DND-41 (cell line): ENCODE measurements around the gene SLC12A7.
A peak's percentile ranks its signal among the peaks of the same experiment; 100 is the strongest.

Source experiments
- ATAC-seq: fragments of 200-7000 bp; cut with Tn5 transposase; 3 replicates; pipeline ENCODE4 v1.9.1; 2021; ENCODE audit warnings: low read depth; ENCODE audit not compliant: insufficient read depth
- DNase-seq: peaks from one replicate; pipeline ENCODE4 v3.0.0-alpha.2; 2020
- H2AFZ ChIP-seq: 2 replicates; pipeline ENCODE4 v1.6.0; 2012; ENCODE audit warnings: low read depth, low read length
- H3K27ac ChIP-seq: 2 replicates; pipeline ENCODE4 v1.5.1; 2012; ENCODE audit warnings: low read length, inconsistent platforms
- H3K27me3 ChIP-seq: fragments of 200-600 bp; sonication (generic); 2 replicates; pipeline ENCODE4 v1.6.0; 2012; ENCODE audit warnings: low read length, mild to moderate bottlenecking, inconsistent platforms; ENCODE audit not compliant: insufficient read depth, poor library complexity
- H3K36me3 ChIP-seq: 2 replicates; pipeline ENCODE4 v1.5.1; 2012; ENCODE audit warnings: low read length, inconsistent platforms; ENCODE audit not compliant: insufficient read depth
- H3K4me1 ChIP-seq: 2 replicates; pipeline ENCODE4 v1.5.1; 2012; ENCODE audit warnings: mild to moderate bottlenecking, low read length; ENCODE audit not compliant: insufficient read depth
- H3K4me2 ChIP-seq: 2 replicates; pipeline ENCODE4 v1.6.0; 2012; ENCODE audit warnings: mild to moderate bottlenecking, moderate library complexity, low read length, inconsistent platforms; ENCODE audit not compliant: insufficient read depth
- H3K4me3 ChIP-seq, 2 experiments: fragments of 200-600 bp in 1 of 2; shearing (Covaris generic) in 1 of 2; 2 replicates each; pipeline ENCODE4 v1.5.1; 2012 to 2016; ENCODE audit warnings: inconsistent platforms in 2 of 2, low read length in 2 of 2, mild to moderate bottlenecking in 2 of 2, low read depth in 1 of 2, moderate library complexity in 1 of 2
- H3K79me2 ChIP-seq: 2 replicates; pipeline ENCODE4 v1.6.0; 2012; ENCODE audit warnings: low read length, inconsistent platforms; ENCODE audit not compliant: insufficient read depth
- H3K9ac ChIP-seq: 2 replicates; pipeline ENCODE4 v1.6.0; 2012; ENCODE audit warnings: low read depth, mild to moderate bottlenecking, inconsistent platforms, low read length, moderate library complexity
- H3K9me3 ChIP-seq: 2 replicates; pipeline ENCODE4 v1.5.1; 2012; ENCODE audit warnings: low read length, moderate library complexity, mild to moderate bottlenecking, inconsistent platforms; ENCODE audit not compliant: insufficient read depth, severe bottlenecking
- H4K20me1 ChIP-seq: 2 replicates; pipeline ENCODE4 v1.6.0; 2012; ENCODE audit warnings: low read length; ENCODE audit not compliant: insufficient read depth
- CTCF ChIP-seq: IDR thresholded peaks from 2 replicates; pipeline ENCODE4 v1.5.1; 2012; ENCODE audit warnings: borderline replicate concordance, low read length, moderate library complexity, mild to moderate bottlenecking; ENCODE audit not compliant: poor library complexity, severe bottlenecking; ENCODE audit errors: extremely low read depth
- EZH2 ChIP-seq: IDR thresholded peaks from 3 replicates; pipeline ENCODE4 v1.6.1; 2012; ENCODE audit warnings: borderline replicate concordance, low read depth, mild to moderate bottlenecking, moderate library complexity, low read length, inconsistent platforms; ENCODE audit not compliant: severe bottlenecking

The SLC12A7 gene

GRCh38 chr5:1010641-1011046 is 101.2 kb downstream of the SLC12A7 start:
- no peak overlapping the region for H2AFZ ChIP-seq

GRCh38 chr5:1010181-1010510 is 101.7 kb downstream of the SLC12A7 start:
- Histone ChIP-seq H3K4me1 (peaks cover 34% of the 10 kb centered on the region), H3K79me2 (peaks cover 38% of the 10 kb centered on the region), H3K4me2 (peak overlapping the region; percentile 90), H3K4me3 (peak overlapping the region in 1 of 2 experiments; percentile 70; a peak in 2 of 4 replicates), H3K9ac (peak overlapping the region; percentile 62), H4K20me1 (peaks cover 58% of the 10 kb centered on the region), H3K36me3 (peaks cover 47% of the 10 kb centered on the region), H3K27me3 (peaks cover 17% of the 10 kb centered on the region), H3K27ac (peak overlapping the region; percentile 16; the same call in 1 of the 2 replicates), H2AFZ (no peak overlapping the region), H3K9me3 (no peaks in the 10 kb centered on the region)
- no peak for DNase-seq
- no peak for ATAC-seq
- TF ChIP-seq EZH2 (no peak), CTCF (peak; percentile 45)

More at GRCh38 chr5:1010641-1011046, 101.2 kb downstream of the SLC12A7 start:
- ATAC-seq: no peak
- peaks cover 12% of the 10 kb centered on the region for H3K27me3 ChIP-seq
- peaks cover 38% of the 10 kb centered on the region for H3K79me2 ChIP-seq
- TF ChIP-seq EZH2 (no peak), CTCF (no peak)
- H3K4me1 ChIP-seq: peaks cover 32% of the 10 kb centered on the region
- no peak overlapping the region for H3K9ac ChIP-seq
- peaks cover 63% of the 10 kb centered on the region for H4K20me1 ChIP-seq
- peaks cover 52% of the 10 kb centered on the region for H3K36me3 ChIP-seq
- peak overlapping the region; percentile 16; the same call in 1 of the 2 replicates for H3K27ac ChIP-seq
- H3K4me3 ChIP-seq: peak overlapping the region in 1 of 2 experiments; percentile 70; a peak in 2 of 4 replicates
- H3K9me3 ChIP-seq: no peaks in the 10 kb centered on the region
- peak overlapping the region; percentile 90 for H3K4me2 ChIP-seq
- no peak for DNase-seq

- Histone ChIP-seq H3K27me3 (peaks cover 22% of the 10 kb centered on the region), H3K27ac (peak overlapping the region; percentile 2; the same call in 1 of the 2 replicates), H3K79me2 (peaks cover 38% of the 10 kb centered on the region), H2AFZ (peak overlapping the region; percentile 57), H4K20me1 (peaks cover 52% of the 10 kb centered on the region), H3K9ac (peak overlapping the region; percentile 62), H3K36me3 (peaks cover 41% of the 10 kb centered on the region), H3K4me2 (peak overlapping the region; percentile 90), H3K4me3 (peak overlapping the region; percentile 34 to 70; a peak in 3 of 4 replicates), H3K9me3 (no peaks in the 10 kb centered on the region), H3K4me1 (peaks cover 40% of the 10 kb centered on the region)
- DNase-seq (no peak), ATAC-seq (no peak)
- TF ChIP-seq EZH2 (peak; percentile 53), CTCF (no peak)
Measured at GRCh38 chr5:1009359-1010180, 102.3 kb downstream of the SLC12A7 start.
